NCI-H1930 (cell line): Measurements from ENCODE around the gene CALHM2.
"Not testable (repeated sequence)": the region's sequence is repeated elsewhere in the genome, so short reads cannot be mapped to it uniquely, and the experiment has no call there.

ENCODE experiments used
- DNase-seq, 2 experiments: peaks; one replicate each; lab custom pipeline; 2025; lab: John Stamatoyannopoulos, UW

The CALHM2 gene

DNA sequence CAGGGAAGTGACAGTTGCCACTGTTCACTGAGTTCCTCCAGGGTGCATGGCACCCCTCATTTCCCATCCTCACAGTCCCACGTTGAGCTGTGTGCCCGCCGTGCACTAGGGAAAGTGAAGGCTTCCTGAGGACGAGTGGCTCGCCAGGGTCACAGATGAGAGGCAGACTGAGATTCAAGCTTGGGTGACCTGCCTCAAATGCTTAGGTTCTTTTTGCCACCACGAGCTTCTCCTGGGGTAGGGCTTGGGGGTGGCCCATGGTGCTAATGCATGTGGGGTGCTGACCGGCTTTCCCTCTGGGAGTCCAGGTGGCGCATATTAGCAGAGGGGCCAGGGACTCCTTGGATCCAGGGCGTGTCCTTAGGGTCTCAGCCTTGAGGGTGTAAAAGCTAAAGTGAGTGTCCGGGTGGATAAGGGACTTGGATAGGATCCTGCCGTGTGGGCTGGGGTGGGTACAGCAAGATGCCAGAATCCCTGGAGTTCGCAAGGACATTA lies 1.9 kb downstream of the CALHM2 start:
- DNase-seq = no peak

DNA sequence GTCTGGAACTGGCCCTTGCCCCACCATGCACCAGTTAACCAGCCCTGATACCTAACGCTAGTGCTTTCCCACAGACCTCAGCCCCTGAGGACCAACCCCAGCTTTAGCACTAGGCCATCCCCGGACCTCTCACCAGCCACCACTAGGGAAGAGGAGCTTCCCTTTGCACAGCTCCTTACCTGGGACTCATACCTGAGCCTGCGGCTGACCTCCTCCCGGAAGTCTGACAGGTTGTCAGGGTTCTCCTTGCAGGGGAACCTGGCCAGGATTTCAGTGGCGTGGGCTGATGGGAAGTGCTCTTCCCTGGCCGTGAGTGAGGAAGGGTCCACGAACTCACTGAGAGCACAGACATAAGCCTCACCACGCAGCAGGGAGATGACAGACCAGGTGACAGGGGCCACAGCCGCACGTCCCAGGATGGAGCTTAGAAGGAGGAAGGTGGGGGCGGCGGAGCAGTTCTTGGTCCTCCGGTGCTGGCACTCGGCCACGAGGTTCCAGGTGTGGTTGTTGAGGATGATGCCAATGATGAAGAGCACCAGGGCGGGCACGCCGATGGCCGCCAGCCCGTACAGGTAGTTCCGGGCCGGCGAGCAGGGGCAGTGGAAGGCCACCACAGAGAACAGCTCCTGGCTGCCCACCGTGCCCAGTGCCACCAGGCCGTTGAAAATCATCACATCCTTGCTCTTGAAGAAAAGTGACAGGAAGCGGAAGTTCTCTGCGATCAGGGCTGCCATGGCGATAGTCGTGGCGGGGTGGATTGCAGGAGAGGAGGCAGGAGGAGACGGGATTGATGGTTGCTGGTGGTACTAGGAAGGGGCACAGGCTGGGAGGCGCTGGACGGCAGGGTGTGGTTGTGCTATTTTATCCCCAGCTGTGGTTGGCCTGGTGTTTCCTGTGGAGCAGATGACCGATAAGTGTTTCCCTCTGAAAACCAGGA lies 2.7 kb downstream of the CALHM2 start:
- DNase-seq = no peak

DNA sequence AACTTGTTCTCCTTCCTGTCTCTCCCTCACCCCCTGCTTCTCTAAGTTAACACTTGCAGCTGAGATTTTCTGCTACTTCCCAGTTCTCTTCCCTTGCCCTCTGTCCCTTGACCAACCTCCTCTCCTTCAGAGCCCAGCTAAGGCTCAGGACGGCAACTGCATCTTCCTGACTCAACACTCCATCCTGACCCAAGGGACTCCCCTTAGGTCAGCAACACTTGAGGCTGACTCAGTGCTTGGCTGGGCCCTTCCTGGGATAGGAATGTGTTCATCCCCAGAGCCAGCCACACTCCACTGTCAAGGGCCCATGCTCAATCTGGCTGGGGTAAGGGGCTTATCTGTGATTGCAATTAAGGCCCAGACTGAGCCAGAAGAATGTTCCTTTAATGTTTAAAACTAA lies 3.4 kb downstream of the CALHM2 start:
- DNase-seq = no peak

DNA sequence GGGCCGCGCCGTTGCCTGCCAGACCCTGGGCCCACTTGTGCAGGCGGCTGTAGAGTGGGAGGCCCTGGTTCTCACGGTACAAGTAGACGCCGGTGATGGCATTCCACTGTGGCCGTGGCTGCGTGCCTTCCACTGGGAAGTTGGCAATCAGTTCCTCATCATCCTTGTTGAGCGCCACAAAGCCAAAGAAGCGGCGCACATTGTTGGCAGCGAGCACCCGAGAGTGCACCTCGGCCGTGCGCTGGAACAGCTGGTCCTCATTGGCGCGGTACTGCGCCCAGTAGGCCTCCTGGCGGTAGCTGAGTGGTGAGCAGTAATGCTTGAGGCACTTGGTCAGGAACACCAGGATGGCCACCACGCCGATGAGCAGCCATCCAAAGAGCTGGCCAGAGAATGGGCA lies 5.0 kb downstream of the CALHM2 start:
- no peak for DNase-seq

DNA sequence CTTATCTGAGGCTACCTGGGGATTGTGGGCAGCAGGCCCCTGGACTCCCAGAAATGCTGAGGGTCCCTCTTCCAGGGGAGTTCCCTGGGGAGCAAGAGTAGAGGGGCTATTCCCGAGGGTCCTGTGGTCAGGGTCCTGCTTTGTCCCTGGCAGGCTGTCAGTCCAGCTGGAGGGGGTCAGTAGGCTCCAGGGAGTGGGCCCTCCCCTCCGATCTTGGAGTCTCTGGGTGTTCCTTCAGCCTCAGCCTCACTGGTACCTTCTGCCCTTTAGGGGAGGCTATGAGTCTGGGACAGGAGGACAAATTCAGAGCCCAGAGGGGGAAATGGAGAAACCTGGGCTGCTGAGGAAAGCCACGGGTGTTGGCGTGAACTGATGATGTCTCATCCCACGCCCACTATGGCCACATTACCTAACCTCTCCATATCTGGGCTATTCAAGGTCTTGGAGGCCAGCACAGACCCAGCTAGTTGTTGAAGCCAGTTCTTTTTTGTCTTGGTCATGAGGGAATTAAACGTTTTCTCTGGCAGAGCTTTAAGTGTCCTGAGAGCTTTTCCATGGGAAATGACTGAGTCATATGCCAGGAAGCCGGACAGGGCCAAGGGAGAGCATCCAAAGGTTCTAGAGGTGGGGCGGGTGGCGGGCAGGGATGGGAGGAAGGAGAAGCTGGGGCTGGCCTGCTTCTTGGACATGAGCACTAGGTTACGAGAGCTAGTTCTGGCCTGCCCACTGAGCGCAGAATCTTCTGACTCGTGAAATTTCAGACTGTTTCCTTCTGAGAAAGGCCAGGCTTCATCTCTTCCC lies 6.2 kb downstream of the CALHM2 start:
- DNase-seq = no peak

DNA sequence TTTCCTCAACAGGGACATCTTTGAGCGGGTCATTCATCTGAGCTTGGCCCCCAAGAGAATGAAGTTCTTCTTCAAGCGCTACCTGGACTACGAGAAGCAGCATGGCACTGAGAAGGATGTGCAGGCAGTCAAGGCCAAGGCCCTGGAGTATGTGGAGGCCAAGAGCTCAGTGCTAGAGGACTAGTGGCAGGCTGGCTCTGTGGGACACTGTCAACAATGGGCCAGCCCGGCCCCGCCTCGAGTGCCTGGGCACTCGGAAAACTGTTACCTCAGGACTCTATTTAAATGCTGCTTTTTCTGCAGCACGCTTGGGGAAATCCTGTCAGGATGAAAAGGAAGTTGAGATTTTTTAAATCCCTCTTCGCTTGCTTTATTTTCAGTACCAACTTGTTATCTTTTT lies 6.8 kb downstream of the CALHM2 start:
- no peak for DNase-seq

DNA sequence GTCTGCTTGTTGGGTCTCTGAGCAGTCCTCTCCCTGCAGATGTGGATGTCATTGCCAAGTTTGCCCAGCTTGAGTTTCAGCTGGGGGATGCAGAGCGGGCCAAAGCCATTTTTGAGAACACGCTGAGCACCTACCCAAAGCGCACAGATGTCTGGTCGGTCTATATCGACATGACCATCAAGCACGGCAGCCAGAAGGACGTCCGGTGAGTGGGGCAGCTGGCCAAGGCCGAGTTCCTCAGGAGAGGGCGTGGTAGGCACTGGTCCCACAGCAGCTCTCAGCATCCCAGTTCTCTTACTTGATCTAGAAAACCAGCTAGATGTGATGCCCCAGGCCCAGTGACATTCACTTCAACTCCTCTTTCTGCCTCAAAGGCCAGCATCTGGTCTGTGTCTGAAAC lies 7.7 kb downstream of the CALHM2 start:
- no peak for DNase-seq

DNA sequence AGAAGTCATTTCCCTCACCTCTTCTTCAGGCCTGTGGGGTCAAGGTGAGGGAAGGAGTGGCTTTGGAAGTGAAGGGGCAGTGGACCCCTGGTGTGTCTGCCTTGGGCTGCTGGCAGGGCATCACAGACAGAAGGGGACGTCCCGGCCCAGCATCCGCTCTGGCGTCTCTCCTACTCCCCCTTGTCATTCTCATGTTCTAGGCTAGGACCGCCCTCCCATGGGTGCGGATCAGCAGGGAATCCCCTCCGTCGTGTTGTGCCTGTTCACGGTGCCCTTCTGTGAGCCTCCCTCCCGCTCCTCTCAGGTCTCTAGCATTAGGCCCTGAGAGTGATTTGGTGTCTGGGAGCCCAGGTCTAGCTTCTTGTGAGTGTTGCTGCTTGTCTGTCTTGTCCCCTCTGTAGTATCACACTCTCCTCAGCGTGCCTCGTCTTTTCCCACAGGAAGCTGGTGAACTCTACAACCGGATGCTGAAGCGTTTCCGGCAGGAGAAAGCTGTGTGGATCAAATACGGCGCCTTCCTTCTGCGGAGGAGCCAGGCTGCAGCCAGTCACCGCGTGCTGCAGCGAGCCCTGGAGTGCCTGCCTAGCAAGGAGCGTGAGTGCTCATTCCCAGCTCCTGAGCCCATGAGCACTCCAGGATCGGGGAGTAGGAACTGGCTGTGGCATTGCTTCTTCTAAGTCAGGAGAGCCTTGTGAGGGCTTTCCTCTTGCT lies 8.5 kb downstream of the CALHM2 start:
- no peak for DNase-seq

DNA sequence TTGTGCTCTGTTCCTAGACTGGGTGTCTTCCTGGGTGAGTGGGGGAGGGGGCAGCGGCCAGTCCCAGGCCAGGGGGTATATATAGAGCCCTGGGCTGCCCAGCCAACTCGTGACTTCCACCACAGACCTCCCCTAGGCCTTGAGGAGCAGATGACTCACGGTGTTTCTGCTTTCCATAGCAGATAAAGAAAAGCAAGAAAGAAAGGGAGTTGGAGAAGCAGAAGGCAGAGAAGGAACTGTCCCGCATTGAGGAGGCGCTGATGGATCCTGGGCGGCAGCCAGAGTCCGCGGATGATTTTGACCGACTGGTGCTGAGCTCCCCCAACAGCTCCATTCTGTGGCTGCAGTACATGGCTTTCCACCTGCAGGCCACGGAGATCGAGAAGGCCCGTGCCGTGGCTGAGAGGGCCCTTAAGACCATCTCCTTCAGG lies 10.1 kb downstream of the CALHM2 start:
- no peak for DNase-seq

DNA sequence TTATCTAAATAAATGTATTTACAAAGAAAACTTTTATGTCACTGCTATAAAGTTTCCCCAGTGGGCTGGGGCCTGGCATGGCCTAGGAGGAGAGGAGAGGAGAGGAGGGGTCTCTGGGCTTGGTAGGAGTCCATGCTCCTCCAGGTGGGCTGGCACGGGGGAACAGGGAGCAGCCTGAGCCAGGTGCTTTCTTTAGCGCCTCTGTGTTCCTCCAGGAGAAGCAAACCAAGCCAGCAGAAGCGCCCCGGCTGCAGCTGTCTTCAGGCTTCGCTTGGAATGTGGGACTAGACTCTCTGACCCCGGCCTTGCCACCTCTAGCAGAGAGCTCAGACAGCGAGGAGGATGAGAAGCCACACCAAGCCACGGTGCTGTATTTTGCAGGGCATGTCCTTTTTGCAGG lies 10.6 kb downstream of the CALHM2 start:
- DNase-seq = no peak

DNA sequence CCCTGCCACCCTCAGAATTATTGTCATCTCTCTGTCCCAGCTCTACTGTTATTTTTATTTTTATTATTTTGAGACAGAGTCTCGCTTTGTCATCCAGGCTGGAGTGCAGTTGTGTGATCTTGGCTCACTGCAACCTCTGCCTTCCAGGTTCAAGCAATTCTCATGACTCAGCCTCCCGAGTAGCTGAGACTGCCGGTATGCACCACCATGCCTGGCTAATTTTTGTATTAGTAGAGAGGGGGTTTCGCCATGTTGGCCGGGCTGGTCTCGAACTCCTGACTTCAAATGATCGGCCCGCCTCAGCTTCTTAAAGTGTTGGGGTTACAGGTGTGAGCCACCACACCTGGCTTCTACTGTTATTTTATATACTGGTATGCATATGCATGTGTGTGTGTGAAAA lies 11.0 kb downstream of the CALHM2 start:
- no peak for DNase-seq

DNA sequence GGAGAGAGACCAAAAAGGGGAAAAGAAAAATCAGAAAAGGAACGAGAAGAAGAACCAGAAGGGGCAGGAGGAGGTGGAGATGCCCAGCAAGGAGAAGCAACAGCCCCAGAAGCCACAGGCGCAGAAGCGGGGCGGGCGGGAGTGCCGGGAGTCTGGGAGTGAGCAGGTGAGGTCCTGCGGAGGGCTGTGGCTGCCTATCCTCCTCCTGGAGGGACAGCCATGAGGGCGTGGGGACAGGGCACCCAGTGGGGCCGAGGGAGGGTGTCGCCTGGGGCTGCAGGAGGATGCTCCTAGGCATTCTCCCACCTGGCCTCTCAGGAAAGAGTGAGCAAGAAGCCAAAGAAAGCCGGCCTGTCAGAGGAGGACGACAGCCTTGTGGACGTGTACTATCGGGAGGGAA lies 11.8 kb downstream of the CALHM2 start:
- DNase-seq = no peak

DNA sequence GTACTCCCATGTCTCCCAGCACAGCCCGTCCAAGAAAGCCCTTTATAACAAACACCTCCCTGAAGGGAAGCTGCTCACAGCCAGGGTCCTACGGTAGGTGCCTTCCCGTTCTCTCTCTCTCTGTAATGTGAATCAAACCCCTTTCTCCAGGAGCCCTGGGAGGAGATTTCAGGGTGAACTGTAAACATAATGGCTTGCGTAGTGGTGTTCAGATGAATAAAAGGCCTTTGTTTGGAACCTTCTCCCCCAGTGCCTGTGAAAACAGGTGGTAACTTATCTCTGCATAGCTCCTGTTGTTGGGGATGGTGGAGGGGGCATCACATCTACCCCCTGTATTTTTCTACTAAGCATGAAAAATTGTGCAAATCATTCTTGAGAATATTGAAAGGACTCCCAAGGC lies 12.4 kb downstream of the CALHM2 start:
- no peak for DNase-seq

DNA sequence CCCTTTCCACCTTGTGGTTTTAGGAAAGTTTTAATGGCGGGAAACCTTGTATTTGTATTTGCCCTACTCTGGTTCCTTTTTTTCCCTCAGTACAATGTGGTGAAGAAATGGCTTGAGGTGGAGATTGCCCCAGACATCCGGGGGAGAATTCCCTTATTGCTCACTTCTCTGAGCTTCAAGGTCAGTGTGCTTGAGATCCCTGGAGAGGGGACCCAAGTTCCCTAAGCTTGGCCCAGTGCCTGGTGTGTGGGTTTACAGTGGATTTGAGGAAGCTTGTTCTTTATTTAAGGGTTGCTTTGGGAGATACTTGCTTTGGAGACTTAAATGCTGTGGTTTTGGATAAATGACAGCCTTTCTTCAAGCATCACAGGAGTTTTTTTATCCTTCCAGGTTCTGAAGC lies 18.3 kb downstream of the CALHM2 start:
- DNase-seq = no peak

DNA sequence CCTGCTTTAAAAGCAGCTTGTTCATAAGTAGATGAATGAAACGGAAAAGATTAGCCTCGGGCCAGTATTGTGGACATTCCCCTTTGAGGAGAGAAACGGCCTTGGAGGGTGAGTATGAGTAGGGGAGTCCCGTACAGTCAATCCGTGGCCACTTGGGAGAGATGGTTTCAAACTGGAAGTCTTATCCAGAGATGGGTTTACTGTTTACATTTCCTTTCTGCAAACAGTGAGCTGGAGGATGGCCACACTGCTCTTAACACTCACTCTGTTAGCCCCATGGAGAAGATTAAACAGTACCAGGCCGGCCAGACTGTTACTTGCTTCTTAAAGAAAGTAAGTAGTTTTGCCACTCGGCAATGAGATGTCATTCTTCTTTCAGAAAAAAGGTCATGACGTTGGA lies 20.3 kb downstream of the CALHM2 start:
- no peak for DNase-seq

DNA sequence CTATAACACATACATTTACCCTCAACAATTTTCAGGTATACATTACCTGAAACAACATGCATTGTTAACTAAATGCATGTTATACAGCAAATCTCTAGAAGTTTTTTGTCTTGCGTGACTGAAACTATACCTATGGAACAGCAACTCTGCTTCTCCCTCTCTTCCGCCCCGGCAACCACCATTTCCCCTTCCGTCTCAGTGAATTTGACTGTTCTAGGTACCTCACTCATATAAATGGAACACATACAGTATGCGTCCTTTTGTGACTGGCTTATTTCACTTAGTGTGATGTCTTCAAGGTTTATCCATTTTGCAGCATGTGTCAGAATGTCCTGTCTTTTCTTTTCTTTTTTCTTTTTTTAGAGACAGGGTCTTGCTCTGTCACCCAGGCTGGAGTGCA lies 22.5 kb downstream of the CALHM2 start:
- DNase-seq = no peak

DNA sequence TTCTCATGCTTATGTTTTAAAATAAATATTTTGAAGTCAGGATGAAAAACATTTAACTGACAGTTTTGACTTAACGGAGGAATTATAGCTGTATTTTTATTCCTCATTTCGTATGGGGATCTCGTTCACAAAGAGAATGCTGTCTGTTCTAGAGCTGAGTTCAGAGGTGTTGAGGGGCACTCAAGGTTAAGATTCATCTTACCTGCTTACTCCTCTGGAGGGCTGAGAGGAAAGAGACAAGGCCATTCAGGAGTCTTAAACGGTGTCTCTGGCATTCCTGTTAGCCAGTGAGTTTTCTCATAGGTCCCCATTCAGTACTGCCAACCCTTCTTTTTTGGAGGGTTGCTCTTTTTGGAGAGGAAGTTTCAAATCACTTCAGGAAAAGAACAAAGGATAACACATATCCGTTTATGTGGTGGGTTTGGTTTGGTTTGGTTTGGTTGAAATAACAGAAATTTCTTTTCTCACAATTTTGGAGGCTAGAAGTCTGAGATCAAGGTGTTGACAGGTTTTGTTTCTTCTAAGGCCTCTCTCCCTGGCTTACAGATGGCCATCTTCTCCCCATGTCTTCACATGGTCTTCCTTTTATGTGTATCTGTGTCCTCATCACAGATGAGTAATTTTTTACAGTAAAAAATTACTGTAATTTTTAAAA lies 23.1 kb downstream of the CALHM2 start:
- no peak for DNase-seq

DNA sequence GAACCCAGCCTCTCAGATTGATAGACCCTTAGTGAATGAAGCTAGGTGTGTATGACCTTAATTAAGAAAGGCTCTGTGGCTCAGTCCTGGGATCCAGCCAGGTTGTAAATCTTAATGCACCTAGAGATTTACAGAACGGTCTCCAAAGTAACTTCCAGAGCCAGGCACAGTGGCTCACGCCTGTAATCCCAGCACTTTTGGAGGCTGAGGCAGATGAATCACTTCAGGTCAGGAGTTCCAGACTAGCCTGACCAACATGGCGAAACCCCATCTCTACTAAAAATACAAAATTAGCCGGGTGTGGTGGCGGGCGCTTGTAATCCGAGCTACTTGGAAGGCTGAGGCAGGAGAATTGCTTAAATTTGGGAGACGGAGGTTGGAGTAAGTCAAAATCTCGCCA lies 24.3 kb downstream of the CALHM2 start:
- no peak for DNase-seq

DNA sequence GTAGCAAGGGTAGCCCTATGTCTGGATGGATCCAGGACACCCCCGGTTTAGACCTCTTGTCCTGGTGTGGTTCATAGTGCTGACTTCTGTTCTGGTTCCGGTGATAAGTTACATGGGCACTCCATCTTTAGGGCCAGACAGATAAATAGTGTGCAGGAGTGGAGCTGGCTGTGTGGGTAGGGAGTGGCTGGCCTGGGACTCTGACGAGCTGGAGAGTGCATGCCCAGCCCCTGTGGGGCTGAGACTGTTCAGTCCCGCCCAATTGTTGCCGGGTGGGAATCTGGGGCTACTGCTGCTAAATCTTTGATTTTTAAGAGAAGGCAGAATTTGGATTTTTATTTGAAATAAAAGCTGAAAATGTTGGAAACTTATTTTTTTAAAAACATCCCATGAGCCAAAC lies 28.4 kb downstream of the CALHM2 start:
- no peak for DNase-seq

DNA sequence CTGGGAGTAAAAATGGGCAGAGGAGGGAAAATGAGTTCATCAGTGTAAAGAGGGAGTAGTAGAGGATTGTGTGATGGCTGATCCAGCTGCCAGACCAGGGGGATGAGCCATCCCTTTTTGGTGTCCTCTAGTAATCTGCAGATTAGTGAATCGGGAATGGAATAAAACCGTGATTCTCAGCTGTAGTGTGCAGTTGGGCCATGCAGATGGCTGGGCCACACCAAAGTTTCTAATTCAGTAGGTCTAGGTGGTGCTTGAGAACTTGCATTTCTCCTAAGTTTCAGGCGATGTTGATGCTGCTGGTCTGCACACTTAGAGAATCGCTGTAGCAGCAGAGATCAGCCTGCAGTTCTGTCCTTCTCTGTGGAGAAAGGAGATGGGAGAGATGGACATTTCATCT lies 33.1 kb downstream of the CALHM2 start:
- no peak for DNase-seq

DNA sequence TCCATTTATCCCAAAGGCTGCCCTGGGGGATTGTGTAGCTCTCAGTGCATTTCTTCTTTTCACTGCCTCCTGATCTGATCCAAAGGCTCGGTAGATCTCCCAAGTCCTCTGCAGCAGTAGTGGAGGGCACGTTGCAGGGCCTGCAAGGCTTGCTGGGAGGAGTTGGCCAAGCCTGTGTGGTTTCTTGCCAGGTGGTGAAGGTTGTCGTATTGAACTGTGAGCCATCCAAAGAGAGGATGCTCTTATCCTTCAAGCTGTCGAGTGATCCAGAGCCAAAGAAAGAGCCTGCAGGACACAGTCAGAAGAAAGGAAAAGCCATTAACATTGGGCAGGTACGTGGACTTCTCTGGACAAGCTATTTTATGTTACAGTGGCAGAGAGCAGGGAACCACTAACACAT lies 34.6 kb downstream of the CALHM2 start:
- DNase-seq = no peak

DNA sequence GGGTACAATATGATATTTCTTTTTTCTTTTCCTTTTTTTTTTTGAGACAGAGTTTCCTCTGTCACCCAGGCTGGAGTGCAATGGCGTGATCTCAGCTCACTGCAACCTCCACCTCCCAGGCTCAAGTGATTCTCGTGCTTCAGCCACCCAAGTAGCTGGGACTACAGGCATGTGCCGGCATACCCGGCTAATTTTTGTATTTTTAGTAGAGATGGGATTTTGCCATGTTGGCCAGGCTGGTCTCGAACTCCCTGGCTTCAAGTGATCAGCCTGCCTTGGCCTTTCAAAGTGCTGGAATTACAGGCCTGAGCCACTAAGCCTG lies 35.1 kb downstream of the CALHM2 start:
- not testable (repeated sequence) for DNase-seq
